Islet precursor cell (in vitro differentiated cells): ENCODE measurements around the gene SAP30BP.
A peak's percentile ranks its signal among the peaks of the same experiment; 100 is the strongest.
"Not testable (repeated sequence)": the region's sequence is repeated elsewhere in the genome, so short reads cannot be mapped to it uniquely, and the experiment has no call there.

Experiments used
- DNase-seq: peaks from one replicate; pipeline ENCODE4 v3.0.0-alpha.2; 2018

SAP30BP gene

GRCh38 chr17:75634754-75635609, 32.2 kb upstream of the SAP30BP start:
- DNase-seq = no peak

- no peak for DNase-seq
These were observed 31.4 kb upstream of the SAP30BP start for GRCh38 chr17:75635610-75636202.

- no peak for DNase-seq
These were observed 30.6 kb upstream of the SAP30BP start for GRCh38 chr17:75636381-75637142.

DNA sequence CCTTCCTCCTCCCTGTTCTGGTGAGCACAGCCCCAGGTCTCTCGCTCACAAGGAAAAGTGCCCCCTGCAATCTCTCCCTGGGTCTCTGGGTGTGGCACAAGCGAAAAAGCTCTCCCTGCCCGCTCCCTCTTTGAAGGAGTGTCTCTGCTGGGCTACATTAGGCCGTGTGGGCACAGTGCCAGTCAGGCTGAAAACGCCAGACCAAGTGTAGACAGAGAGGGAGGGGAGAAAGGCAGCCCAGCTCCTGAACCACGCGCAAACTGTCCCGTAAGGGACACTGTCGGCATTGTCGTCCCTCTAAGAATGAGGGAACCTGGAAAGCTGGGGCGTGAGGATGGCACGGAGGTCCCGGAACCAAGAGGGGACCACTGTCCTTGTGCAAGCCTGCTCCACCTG, 30.0 kb upstream of the SAP30BP start:
- DNase-seq = no peak

DNA sequence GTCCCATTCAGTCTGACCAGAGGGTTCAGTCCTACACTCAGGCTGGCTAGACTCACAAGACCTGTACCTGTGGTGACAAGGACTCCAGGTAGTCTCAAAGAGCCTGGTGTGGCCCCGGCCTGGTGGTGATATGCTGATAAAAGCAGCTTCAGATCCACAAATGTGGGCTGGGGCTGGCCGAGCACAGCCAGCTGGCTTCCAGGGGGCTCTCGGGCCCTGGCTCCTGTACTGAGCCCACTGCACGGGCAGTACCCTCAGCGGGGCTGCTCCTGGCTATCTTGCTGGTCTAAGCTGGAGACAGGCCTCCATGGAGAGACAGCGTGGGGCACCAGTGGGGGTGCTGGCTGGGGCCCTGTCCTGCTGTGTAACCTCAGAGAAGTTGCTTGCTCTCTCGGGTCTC, 29.6 kb upstream of the SAP30BP start:
- no peak for DNase-seq

GRCh38 chr17:75638039-75638438, 29.1 kb upstream of the SAP30BP start:
- not testable (repeated sequence) for DNase-seq

- no peak for DNase-seq
These were observed 28.2 kb upstream of the SAP30BP start for GRCh38 chr17:75638893-75639292.

DNA sequence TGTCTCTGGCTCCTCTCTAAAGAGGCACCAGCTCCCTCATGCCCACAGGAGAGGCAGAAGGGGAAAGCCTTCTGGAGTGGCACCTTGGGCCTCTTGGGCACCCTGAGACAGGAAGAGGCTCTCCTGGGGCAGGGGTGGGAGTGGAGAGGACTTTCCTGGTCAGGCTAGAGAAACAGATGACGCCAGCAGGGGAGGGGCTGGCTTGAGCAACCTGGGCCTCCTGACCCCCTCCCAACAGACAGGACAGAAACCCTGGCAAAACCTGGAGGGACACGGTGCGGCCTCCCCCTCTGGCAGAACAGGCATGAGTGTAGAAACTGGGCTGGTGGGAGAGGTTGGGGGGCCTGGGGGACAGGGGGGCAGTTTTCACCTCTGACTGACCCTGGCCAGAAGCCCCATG, 27.8 kb upstream of the SAP30BP start:
- DNase-seq = no peak

DNA sequence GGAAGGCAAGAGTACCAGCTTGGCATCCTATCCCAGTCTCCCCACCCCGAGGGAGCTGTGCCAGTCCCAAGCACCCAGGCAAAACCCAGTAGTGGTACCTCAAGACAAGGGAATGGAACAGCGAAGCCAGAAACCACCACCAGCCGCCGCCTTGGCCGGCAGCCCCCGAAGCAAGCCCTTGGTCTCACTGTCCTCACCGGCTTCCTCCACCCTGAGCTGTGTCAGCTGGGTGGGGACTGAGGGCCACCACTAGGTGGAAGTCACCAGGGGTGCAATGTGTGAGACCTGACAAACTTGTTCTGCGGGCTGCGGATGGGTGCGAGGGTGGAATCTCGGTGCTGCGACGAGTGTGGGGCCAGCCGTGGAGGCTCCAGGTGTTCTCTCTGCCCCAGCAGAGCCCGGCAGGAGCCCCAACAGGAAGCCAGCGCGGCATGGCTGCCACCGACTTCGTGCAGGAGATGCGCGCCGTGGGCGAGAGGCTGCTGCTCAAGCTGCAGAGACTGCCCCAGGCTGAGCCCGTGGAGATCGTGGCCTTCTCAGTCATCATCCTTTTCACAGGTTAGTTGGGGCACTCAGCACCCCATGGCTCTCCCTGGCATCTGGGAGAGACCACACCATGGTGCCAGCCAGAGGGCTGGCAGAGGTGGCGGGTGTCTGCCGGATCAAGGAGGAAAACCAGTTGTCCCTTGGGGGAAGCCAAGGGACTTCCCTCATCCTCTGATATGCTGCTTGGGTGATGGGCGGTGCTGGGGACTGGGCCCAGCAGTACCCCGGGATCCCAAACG, 27.2 kb upstream of the SAP30BP start:
- peak; percentile 82 for DNase-seq

DNA sequence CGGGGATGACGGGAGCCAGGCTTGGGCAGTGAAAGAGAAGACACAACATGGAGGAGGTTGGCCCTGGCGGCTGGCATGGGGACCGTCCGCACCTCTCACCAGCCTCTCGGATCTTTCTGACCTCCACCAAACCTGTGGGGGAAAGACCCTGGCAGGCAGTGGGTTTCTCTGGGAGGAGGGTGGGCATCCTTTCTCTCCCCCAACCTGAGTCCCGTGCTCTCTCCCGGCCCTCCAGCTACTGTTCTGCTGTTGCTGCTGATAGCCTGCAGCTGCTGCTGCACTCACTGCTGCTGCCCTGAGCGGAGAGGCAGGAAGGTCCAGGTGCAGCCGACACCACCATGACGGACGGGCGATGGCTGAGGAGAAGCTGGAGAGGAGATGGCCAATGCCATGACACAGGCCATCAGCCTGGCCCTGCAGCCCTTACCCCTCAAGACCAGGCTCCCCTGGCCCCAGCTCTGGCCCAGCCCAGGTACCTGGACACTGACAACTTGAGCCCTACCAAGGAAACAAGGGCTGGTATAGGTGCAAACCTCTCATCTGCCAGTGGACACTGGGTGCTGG, 26.5 kb upstream of the SAP30BP start:
- no peak for DNase-seq

DNA sequence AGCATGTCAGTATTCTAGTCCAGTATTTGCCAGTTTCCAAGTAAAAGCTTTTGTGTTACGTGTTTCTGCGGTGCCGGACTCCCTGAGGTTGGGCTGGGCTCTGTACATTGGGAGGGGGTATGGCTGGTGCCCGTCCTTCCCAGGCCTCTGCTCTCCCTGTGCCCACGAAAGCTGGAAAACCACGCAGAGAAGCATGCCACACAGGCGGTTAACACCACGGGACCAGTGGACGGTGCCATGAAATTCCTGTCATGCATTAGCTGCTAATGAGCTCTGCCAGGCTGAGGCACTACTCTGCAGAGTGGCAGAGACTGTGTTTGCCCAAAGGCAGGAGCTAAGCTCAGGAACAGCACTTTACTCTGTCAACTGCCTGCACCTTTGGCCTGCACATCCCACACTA, 25.8 kb upstream of the SAP30BP start:
- DNase-seq = no peak

GRCh38 chr17:75642182-75642783, 24.9 kb upstream of the SAP30BP start:
- peak; percentile 66 for DNase-seq

GRCh38 chr17:75642784-75643642, 24.1 kb upstream of the SAP30BP start:
- DNase-seq = peak; percentile 69

GRCh38 chr17:75643643-75644017, 23.5 kb upstream of the SAP30BP start:
- DNase-seq = no peak

GRCh38 chr17:75645501-75645888, 21.6 kb upstream of the SAP30BP start:
- peak; percentile 97 for DNase-seq

DNA sequence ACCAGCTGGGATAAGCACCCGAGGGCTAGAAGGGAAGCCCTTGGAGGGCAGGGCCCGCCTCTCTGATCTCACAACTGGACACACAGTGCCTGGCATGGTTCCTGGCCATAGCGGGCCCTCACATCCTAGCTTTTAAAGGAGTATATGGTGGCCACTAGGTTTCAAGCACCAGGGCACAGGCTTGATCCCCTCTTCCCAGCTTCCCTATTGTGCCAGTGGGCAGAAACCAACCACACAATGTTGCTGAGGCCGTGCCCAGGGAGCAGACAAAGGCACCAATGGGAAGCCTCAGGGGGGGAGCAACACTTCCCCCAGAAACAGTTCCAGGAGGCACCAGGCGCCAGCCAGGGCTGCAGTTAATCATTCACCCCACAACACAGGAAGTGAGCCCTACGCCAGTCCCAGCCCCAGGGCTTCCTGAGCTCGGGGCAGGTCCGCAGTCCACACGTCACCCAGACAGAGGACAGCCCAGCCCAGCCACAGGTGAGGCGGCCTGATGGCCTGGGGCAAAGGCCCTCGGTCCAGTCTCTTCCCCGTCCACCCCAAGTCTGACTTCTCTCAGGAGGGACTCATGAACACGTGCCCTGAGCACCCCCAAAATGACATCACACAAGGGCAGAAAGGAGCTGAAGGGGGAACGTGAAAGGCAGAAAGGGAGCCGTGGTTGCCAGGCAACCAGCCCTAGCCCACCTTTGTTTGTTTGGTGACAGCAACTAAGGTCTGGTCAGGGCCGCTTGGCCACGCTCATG, 21.1 kb upstream of the SAP30BP start:
- peak; percentile 92 for DNase-seq

DNA sequence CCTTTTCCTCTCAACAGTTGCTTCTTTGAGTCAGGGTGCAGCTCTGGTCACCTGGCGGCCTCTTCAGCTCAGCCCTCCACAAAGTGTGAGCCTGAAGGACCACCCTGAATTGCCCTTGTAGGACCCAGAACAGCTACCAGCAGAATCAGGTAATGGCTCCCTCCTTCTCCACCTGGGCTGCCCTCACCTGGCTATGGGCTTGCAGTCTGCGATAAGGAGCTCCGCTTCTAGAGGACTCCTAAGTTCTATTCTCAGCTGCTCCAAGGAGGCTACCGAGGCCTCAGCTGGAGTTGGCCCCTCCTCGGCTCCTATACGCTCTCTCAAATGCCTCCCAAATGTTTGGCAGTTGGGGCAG, 20.5 kb upstream of the SAP30BP start:
- no peak for DNase-seq

- DNase-seq = peak; percentile 62
These were observed 20.1 kb upstream of the SAP30BP start for GRCh38 chr17:75647061-75647460.

DNA sequence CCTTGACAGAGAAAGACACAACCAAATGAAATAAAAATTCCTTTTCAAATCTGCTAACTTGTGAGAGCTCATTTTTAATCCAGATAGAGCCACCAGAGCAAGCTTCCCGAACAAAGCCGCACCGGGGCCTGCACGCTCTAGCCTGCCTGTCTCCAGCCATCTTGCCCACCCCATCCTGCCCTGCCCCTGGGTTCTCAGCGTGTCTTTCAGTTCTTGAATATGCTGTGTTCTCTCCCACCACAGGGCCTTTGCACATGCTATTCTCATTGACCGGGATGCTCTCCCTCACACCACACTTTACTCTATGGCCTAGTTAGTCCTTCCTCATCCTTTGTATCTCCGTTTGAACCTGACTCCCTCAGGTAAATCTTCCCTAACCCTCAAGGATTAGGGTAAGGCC, 19.2 kb upstream of the SAP30BP start:
- DNase-seq = peak; percentile 42

DNA sequence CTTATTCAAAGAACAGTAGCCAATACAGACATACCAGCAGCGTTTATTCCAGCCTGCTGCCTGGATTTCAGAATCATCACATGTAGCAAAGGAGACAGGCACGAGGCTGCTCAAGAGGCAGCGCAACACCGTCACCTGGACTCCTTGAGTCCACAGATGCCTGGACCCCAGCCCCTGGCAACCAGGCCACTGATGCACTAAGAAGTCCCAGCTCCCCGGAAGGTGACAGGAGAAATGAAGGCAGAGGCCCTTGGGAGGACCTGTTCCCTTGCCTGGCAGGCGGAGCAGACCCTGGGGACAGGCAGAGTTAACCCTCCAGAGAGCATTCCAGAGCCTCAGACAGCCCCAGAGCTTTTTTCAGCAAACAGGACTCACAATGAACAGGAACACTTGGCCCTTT, 17.5 kb upstream of the SAP30BP start:
- DNase-seq = peak; percentile 66

DNA sequence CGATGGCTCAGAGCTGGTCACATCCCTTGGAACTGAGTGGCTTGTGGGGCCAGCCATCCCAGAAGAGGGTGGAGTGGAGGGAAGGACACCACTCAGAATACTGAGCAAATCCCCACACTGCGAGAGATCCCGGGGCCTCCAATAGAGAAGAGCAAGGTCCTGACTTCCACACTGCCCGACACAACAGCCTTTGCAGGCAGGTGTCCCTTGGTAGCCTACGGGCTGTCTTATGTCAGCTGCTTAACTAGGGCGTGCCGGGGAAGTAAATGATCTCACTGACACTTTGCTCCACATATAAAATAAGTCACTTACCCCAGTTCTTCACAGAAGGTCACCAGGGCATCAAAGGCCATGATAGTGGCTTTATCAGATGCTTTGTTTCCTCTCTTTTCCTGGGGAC, 16.3 kb upstream of the SAP30BP start:
- DNase-seq = no peak
